22Rv1 (cell line): Measurements from ENCODE around the gene ITM2C.

Source experiments
- ZFX ChIP-seq: fragments of 450-650 bp; IDR thresholded peaks from 2 replicates; pipeline ENCODE4 v1.6.1; 2017; ENCODE audit warnings: antibody characterized with exemption, borderline replicate concordance
- TF ChIP-seq, protein P1 (sequence below): fragments of 450-650 bp; IDR thresholded peaks from 2 replicates; pipeline ENCODE4 v1.5.1; 2017; ENCODE audit warnings: mild to moderate bottlenecking

- TF ChIP-seq, protein P1, sequence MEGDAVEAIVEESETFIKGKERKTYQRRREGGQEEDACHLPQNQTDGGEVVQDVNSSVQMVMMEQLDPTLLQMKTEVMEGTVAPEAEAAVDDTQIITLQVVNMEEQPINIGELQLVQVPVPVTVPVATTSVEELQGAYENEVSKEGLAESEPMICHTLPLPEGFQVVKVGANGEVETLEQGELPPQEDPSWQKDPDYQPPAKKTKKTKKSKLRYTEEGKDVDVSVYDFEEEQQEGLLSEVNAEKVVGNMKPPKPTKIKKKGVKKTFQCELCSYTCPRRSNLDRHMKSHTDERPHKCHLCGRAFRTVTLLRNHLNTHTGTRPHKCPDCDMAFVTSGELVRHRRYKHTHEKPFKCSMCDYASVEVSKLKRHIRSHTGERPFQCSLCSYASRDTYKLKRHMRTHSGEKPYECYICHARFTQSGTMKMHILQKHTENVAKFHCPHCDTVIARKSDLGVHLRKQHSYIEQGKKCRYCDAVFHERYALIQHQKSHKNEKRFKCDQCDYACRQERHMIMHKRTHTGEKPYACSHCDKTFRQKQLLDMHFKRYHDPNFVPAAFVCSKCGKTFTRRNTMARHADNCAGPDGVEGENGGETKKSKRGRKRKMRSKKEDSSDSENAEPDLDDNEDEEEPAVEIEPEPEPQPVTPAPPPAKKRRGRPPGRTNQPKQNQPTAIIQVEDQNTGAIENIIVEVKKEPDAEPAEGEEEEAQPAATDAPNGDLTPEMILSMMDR, result no peak
- TF ChIP-seq ZFX, result no peak
These were observed 6.0 kb downstream of the ITM2C start for GRCh38 chr2:230870544-230871360.
